Spleen (tissue), 7 donors: ENCODE measurements around the gene HOXB5.

ENCODE experiments used
- POLR2A ChIP-seq, 3 donors: fragments of 450-650 bp; IDR thresholded peaks; one replicate each; pipeline ENCODE4 v1.5.1; 2017; ENCODE audit warnings: antibody characterized with exemption in 3 of 3, mild to moderate bottlenecking in 1 of 3
- POLR2AphosphoS5 ChIP-seq, 3 donors: sonication (generic); formaldehyde crosslinking; IDR thresholded peaks; one replicate each; pipeline ENCODE4 v1.5.1; 2017; ENCODE audit warnings: antibody characterized with exemption in 3 of 3
- TF ChIP-seq, protein P1 (sequence below), 11 experiments: fragments of 200-600 bp in 7 of 11; fragments of 450-650 bp in 4 of 11; sonication (generic) in 4 of 11; IDR thresholded peaks in 8 of 11; conservative IDR thresholded peaks in 3 of 11; 1 replicate in 7 of 11; 2 replicates in 4 of 11; pipeline versions ENCODE4 v1.4.0 to v1.8.0; 2016 to 2021; ENCODE audit warnings: antibody characterized with exemption in 11 of 11, inconsistent platforms in 4 of 11, mild to moderate bottlenecking in 1 of 11
- donor health status: DM: no; HTN: no; CAD: no; lungs with moderate emphysema.
- donor health status: DM: no; HTN: no; CAD: no.
- donor health status: DM: no; HTN: no; CAD: no.

DNA sequence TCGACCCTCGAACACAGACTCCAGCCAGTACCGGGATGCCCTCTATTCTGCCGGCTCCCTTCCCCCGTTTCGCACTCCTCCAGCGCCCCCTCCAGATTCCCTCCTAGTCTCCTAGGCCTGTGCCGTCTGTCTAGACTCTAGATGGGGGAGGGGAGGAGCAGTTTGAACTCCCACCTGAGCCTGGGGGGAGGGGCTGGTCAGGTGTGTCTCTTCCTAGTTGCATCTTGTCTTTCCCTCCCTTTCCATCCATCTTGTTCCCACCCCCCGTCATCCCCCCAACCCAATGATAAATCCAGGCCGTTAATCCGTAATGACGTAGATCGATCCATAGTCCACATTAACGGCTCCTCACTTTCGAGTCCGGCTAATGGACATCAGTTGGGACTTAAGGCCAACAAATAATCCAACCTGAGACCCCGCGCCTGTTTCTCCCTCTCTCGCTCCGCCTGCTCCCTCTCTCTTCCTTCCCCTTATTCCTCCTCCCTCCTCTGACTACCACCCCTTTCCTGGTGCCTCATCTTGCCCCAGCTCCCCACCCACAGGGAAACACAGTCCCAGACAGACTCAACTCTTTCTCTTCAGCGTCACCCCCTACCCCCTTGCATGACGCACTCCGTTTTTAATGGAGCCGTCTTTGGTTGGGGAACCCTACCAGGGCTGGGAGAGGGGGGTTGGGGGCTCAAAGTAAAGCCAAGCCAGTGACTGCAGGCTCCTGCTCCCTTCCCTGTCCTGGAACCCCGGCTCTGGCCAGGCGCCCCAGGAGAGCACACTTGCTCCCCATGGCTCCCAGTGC lies 3.4 kb upstream of the HOXB5 start:
- TF ChIP-seq, protein P1, sequence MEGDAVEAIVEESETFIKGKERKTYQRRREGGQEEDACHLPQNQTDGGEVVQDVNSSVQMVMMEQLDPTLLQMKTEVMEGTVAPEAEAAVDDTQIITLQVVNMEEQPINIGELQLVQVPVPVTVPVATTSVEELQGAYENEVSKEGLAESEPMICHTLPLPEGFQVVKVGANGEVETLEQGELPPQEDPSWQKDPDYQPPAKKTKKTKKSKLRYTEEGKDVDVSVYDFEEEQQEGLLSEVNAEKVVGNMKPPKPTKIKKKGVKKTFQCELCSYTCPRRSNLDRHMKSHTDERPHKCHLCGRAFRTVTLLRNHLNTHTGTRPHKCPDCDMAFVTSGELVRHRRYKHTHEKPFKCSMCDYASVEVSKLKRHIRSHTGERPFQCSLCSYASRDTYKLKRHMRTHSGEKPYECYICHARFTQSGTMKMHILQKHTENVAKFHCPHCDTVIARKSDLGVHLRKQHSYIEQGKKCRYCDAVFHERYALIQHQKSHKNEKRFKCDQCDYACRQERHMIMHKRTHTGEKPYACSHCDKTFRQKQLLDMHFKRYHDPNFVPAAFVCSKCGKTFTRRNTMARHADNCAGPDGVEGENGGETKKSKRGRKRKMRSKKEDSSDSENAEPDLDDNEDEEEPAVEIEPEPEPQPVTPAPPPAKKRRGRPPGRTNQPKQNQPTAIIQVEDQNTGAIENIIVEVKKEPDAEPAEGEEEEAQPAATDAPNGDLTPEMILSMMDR (IDR thresholded peaks at IDR 0.05 in 8 of 11, conservative IDR thresholded peaks at IDR 0.05 in 3 of 11) = no peak
- TF ChIP-seq POLR2A (IDR thresholded peaks at IDR 0.05) = no peak
- no peak for TF ChIP-seq POLR2AphosphoS5 (IDR thresholded peaks at IDR 0.05)
